NCI-H774 (cell line): Measurements from ENCODE around the gene NET1.
A peak's percentile ranks its signal among the peaks of the same experiment; 100 is the strongest.
"Not testable (repeated sequence)": the region's sequence is repeated elsewhere in the genome, so short reads cannot be mapped to it uniquely, and the experiment has no call there.

ENCODE experiments used
- DNase-seq: peaks from one replicate; lab custom pipeline; 2025; lab: John Stamatoyannopoulos, UW

Gene NET1

GRCh38 chr10:5462841-5463293 lies 50.5 kb downstream of the NET1 start:
- DNase-seq, result no peak

GRCh38 chr10:5464546-5464945 lies 52.2 kb downstream of the NET1 start:
- DNase-seq, result no peak

- DNase-seq, result no peak
These were observed 53.7 kb downstream of the NET1 start for GRCh38 chr10:5465976-5466450.

GRCh38 chr10:5466451-5467206 lies 54.3 kb downstream of the NET1 start:
- DNase-seq, result peak; percentile 72

DNA sequence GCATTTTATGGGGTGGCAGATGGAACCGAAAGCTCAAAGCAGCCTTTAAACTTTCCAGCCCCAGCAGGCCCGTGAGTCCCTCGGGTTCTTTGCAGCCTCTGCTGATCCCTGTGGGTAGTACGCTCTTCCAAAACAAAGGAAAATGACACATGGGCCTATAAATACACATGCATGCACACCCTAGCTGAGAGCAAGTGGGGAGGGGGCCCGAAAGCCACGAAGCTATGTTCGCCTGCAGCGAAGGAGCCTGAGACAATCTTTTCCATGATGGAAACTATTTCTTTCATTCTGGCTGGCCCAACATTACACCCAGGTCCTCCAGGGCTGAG lies 54.8 kb downstream of the NET1 start:
- no peak for DNase-seq

GRCh38 chr10:5467634-5468255 lies 55.4 kb downstream of the NET1 start:
- DNase-seq, result no peak

- no peak for DNase-seq
These were observed 56.1 kb downstream of the NET1 start for GRCh38 chr10:5468262-5469106.

DNA sequence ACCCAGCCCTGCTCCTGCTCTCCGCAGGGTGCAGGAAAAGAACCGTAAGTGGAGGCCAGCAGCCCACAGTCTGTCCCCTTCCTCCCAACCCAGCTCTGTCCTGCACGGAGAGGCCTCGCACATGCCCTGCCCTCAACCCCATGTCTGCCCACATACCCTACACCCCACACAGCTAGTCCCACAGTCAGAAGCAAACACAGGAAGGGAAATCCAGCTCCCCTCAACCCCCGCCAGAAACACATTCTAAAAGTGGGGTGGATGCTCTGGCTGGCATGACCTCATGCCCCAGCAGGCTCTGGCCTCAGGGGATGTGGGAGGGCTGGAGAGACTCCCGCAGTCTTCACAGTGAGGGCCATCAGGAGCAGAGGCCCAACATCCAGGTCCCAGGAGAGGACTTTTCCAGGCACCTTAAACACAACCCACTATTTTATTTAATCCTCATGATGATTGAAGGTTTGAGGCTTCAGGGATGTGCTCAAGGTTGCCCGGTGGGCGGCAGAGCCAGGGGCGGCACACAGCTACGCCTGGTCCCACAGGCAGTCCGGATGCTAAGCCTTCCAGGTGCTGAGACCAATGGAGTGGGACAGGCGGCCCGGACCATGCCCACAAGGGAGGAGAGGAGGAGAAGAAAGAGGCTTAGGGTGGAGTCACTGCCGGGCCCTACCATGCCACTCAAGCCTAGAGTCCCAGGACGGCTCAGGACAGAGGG lies 57.1 kb downstream of the NET1 start:
- no peak for DNase-seq

GRCh38 chr10:5470062-5470751 lies 57.9 kb downstream of the NET1 start:
- no peak for DNase-seq

DNA sequence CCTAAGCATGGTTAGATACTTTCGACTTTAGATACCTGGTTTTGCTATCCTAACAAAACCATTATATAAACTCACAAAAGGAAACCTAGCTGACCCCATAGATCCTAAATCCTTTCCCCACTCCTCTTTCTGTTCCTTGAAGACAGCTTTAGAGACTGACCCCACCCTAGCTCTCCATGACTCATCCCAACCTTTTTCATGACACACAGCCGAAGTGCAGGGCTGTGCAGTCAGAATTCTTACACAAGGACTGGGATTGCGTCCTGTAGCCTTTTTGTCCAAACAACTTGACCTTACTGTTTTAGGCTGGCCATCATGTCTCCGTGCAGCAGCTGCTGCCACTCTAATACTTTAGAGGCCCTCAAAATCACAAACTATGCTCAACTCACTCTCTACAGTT lies 62.3 kb downstream of the NET1 start:
- not testable (repeated sequence) for DNase-seq

DNA sequence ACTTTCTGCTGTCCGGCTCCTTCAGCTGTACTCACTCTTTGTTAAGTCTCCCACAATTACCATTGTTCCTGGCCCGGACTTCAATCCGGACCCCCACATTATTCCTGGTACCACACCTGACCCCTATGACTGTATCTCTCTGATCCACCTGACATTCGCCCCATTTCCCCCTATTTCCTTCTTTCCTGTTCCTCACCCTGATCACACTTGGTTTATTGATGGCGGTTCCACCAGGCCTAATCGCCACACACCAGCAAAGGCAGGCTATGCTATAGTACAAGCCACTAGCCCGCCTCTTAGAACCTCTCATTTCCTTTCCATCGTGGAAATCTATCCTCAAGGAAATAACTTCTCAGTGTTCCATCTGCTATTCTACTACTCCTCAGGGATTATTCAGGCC lies 62.7 kb downstream of the NET1 start:
- not testable (repeated sequence) for DNase-seq

- DNase-seq, result not testable (repeated sequence)
These were observed 63.8 kb downstream of the NET1 start for GRCh38 chr10:5475974-5476807.

- no peak for DNase-seq
These were observed 64.7 kb downstream of the NET1 start for GRCh38 chr10:5476918-5477525.

GRCh38 chr10:5477948-5478693 lies 65.8 kb downstream of the NET1 start:
- no peak for DNase-seq

- DNase-seq, result no peak
These were observed 66.4 kb downstream of the NET1 start for GRCh38 chr10:5478694-5479305.

- no peak for DNase-seq
These were observed 67.3 kb downstream of the NET1 start for GRCh38 chr10:5479481-5480161.

GRCh38 chr10:5480162-5480941 lies 68.0 kb downstream of the NET1 start:
- DNase-seq, result no peak

DNA sequence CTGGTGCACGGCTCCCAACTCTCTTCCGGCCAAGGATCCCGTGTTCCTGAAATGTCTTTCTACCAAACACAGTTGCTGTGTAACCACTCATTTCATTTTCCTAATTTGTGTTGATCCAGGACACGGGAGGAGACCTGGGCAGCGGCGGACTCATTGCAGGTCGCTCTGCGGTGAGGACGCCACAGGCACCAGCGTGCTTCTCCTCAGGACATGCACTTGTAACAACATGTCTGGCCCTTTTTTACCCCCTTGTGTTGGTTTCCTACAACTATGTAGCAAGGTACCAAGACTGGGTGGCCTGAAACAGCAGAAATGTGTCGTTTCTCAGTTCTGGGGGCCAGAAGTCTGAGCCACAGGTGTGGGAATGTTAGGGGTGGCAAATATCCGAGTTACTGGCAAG lies 68.8 kb downstream of the NET1 start:
- DNase-seq, result no peak
